NCI-H1694 treated with DMSO at 0.1 percent for 48 hours (cell line): ENCODE results near the gene OR2M7.
"Not testable (repeated sequence)": the region's sequence is repeated elsewhere in the genome, so short reads cannot be mapped to it uniquely, and the experiment has no call there.

Source experiments
- DNase-seq: peaks from one replicate; lab custom pipeline; 2025; lab: John Stamatoyannopoulos, UW

The OR2M7 gene

GRCh38 chr1:248324468-248324867 lies at the start of gene OR2M7:
TSS of gene OR2M7 (minus strand) at chr1:248324568. CDS start at chr1:248324568, 0 bp downstream.
- no peak for DNase-seq

- DNase-seq = no peak
Measured at GRCh38 chr1:248373761-248374160, 49.4 kb upstream of the OR2M7 start.

GRCh38 chr1:248372394-248372793 lies 48.0 kb upstream of the OR2M7 start:
- no peak for DNase-seq

GRCh38 chr1:248366609-248367008 lies 42.2 kb upstream of the OR2M7 start:
- DNase-seq = no peak

- DNase-seq = no peak
Measured at GRCh38 chr1:248361121-248361715, 36.9 kb upstream of the OR2M7 start, which contains the start of gene OR2T4. TSS of gene OR2T4 (plus strand) at chr1:248361665. CDS start at chr1:248361665, 0 bp downstream.

GRCh38 chr1:248359415-248359814 lies 35.0 kb upstream of the OR2M7 start:
- DNase-seq = no peak

- DNase-seq = no peak
Measured at GRCh38 chr1:248348475-248348874, 24.1 kb upstream of the OR2M7 start, which contains the start of gene OR14C36. TSS of gene OR14C36 (plus strand) at chr1:248348775. CDS start at chr1:248348775, 0 bp downstream.

- no peak for DNase-seq
Measured at GRCh38 chr1:248343451-248343850, 19.1 kb upstream of the OR2M7 start.

GRCh38 chr1:248316796-248317195 lies 7.6 kb downstream of the OR2M7 start:
- DNase-seq = no peak

- DNase-seq = not testable (repeated sequence)
Measured at GRCh38 chr1:248306740-248307139, 17.6 kb downstream of the OR2M7 start.

- DNase-seq = no peak
Measured at GRCh38 chr1:248306103-248306502, 18.3 kb downstream of the OR2M7 start.

GRCh38 chr1:248305672-248306071 lies 18.7 kb downstream of the OR2M7 start:
- DNase-seq = not testable (repeated sequence)

- no peak for DNase-seq
Measured at GRCh38 chr1:248303324-248303723, 21.0 kb downstream of the OR2M7 start, which contains the start of gene OR2T12. TSS of gene OR2T12 (minus strand) at chr1:248303424. CDS start at chr1:248295578, 7,846 bp downstream.

GRCh38 chr1:248288391-248288790 lies 36.0 kb downstream of the OR2M7 start:
- no peak for DNase-seq

GRCh38 chr1:248277876-248278275 lies 46.5 kb downstream of the OR2M7 start, which contains the start of gene OR2T33:
TSS of gene OR2T33 (minus strand) at chr1:248277976. CDS start at chr1:248273814, 4,162 bp downstream.
- no peak for DNase-seq
